Measurements from ENCODE around the gene HES7. TPM values are rescaled to one million over a fixed set of nuclear protein-coding genes. Genes with fewer than 3 reads are reported as not detected.

Gene HES7
- total RNA-seq, 1 experiment from 2014 or later = 0.61 TPM

- no peak for TF ChIP-seq SIN3A (IDR thresholded peaks at IDR 0.05; ENCODE audit: low read depth)
- TF ChIP-seq RAD21 (IDR thresholded peaks at IDR 0.05; ENCODE audit: low read depth) = no peak; the same call in 1 of the 2 replicates
- no peak for TF ChIP-seq ZFX (IDR thresholded peaks at IDR 0.05)
- TF ChIP-seq POLR2A (IDR thresholded peaks at IDR 0.05; ENCODE audit: borderline replicate concordance, extremely low read depth, insufficient read depth, insufficient read length) = no peak
- peak in 2 of 3 experiments; percentile 82 to 84; a peak in 5 of 6 replicates for TF ChIP-seq CTCF (IDR thresholded peaks at IDR 0.05 in 2 of 3, conservative IDR thresholded peaks at IDR 0.05 in 1 of 3; ENCODE audit: borderline replicate concordance in 1 of 3, insufficient read depth in 1 of 3, low read depth in 2 of 3, low read length in 2 of 3)
- Histone ChIP-seq H3K27ac (ENCODE audit: low read depth, low read length) (peak overlapping the region; percentile 61), H3K9me2 (ENCODE audit: insufficient read depth) (no peaks in the 10 kb centered on the region), H3K36me3 (ENCODE audit: control insufficient read depth in 1 of 2, insufficient read depth in 2 of 2, low read length in 2 of 2) (peaks cover 4 to 13% of the 10 kb centered on the region in 2 experiments; a peak in 3 of 4 replicates), H3K27me3 (ENCODE audit: insufficient read depth, low read length) (no peaks in the 10 kb centered on the region), H3K79me2 (ENCODE audit: insufficient read depth, low read length) (peaks cover 54% of the 10 kb centered on the region), H3K4me2 (ENCODE audit: low read length) (peak overlapping the region; percentile 51), H4K20me1 (ENCODE audit: insufficient read depth) (no peaks in the 10 kb centered on the region), H3K9ac (ENCODE audit: low read length) (peak overlapping the region; percentile 48), H2AFZ (ENCODE audit: low read depth, low read length, poor library complexity, severe bottlenecking) (no peak overlapping the region), H3K4me3 (replicated peaks in 1 of 2; ENCODE audit: low read depth in 1 of 2, low read length in 2 of 2) (no peak overlapping the region), H3K9me3 (ENCODE audit: control insufficient read depth in 1 of 2, insufficient read depth in 1 of 2, low read depth in 1 of 2, low read length in 2 of 2) (no peaks in the 10 kb centered on the region), H3K4me1 (ENCODE audit: control insufficient read depth in 1 of 2, insufficient read depth in 2 of 2, low read length in 2 of 2) (peaks cover 46 to 86% of the 10 kb centered on the region in 2 experiments)
- POLR2A ChIA-PET = interaction anchor here (1.0 to 9.4 kb wide), 3 partner anchors 14 to 98 kb away, joined by 4 to 95 read pairs (median 4); no protein-coding TSS in a partner anchor
- DNase-seq (ENCODE audit: low read depth, low spot score) (peak; percentile 82), ATAC-seq (peak; percentile 34)
- BruUV-seq (replicated peaks) = no TSS peak
- CTCF ChIA-PET = interaction anchor here (0.6 to 2.4 kb wide), 7 partner anchors 12 to 226 kb away, joined by 3 to 8 read pairs (median 4); no protein-coding TSS in a partner anchor
- intact Hi-C loops (cut with micrococcal nuclease) = no loop called here
- RAD21 ChIA-PET (ENCODE audit: low non-redundant PET in 1 of 2, low total read pairs in 2 of 2, uncharacterized antibody in 2 of 2, unreplicated experiment in 2 of 2) = no interaction called here
Measured at GRCh38 chr17:8158267-8159031, 34.5 kb upstream of the HES7 start.
